OCI-LY3 (cell line): ENCODE measurements around the gene PRPF40B.

Source experiments
- EZH2phosphoT487 ChIP-seq: fragments of 200-600 bp; shearing (Covaris generic); IDR thresholded peaks from 2 replicates; pipeline ENCODE4 v1.6.1; 2018; ENCODE audit warnings: antibody characterized with exemption, mixed run types, low read depth
- TF ChIP-seq, protein P1 (sequence below): fragments of 200-600, 300-600 bp; sonication (generic); IDR thresholded peaks from 2 replicates; pipeline ENCODE4 v1.5.1; 2014; ENCODE audit warnings: antibody characterized with exemption, low read length, low read depth

DNA sequence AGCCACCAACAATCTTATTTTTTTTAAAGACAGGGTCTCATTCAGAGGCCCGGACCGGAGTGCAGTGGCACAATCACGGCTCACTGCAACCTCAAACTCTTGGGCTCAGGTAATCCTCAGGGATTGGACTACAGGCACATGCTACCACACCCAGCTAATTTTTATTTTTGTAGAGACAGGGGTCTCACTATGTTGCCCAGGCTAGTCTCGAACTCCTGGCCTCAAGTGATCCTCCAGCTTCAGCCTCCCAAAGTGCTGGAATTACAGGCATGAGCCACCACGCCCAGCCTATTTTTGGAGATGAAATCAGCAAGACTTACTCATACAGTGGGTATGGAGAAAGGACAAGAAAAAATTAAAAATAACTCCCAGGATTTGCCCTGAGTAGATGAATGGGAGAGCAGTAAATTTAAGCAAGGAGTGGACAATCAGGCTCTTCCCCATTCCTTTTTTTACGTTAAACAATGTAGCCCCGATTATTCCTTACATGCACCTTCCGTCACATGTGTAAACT, 70.6 kb downstream of the PRPF40B start:
- TF ChIP-seq, protein P1, sequence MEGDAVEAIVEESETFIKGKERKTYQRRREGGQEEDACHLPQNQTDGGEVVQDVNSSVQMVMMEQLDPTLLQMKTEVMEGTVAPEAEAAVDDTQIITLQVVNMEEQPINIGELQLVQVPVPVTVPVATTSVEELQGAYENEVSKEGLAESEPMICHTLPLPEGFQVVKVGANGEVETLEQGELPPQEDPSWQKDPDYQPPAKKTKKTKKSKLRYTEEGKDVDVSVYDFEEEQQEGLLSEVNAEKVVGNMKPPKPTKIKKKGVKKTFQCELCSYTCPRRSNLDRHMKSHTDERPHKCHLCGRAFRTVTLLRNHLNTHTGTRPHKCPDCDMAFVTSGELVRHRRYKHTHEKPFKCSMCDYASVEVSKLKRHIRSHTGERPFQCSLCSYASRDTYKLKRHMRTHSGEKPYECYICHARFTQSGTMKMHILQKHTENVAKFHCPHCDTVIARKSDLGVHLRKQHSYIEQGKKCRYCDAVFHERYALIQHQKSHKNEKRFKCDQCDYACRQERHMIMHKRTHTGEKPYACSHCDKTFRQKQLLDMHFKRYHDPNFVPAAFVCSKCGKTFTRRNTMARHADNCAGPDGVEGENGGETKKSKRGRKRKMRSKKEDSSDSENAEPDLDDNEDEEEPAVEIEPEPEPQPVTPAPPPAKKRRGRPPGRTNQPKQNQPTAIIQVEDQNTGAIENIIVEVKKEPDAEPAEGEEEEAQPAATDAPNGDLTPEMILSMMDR, result no peak
- no peak for TF ChIP-seq EZH2phosphoT487
